ENCODE data around the gene IFFO2.

- TF ChIP-seq EZH2 (IDR thresholded peaks at IDR 0.05) (no peak), CTCF (IDR thresholded peaks at IDR 0.05 in 2 of 3, conservative IDR thresholded peaks at IDR 0.05 in 1 of 3; ENCODE audit: borderline replicate concordance in 1 of 3, insufficient read depth in 1 of 3, low read depth in 2 of 3, low read length in 2 of 3) (no peak)
These were observed 24.8 kb upstream of the IFFO2 start for GRCh38 chr1:18981242-18981641.
